Esophagus muscularis mucosa (tissue), 3 donors: ENCODE results near the gene LOC128125822.

Experiments
- POLR2A ChIP-seq: fragments of 450-650 bp; IDR thresholded peaks from one replicate; pipeline ENCODE4 v1.6.1; 2017; ENCODE audit warnings: antibody characterized with exemption, moderate library complexity, mild to moderate bottlenecking, low read depth
- POLR2AphosphoS5 ChIP-seq, 2 donors: sonication (generic); formaldehyde crosslinking; IDR thresholded peaks; one replicate each; pipeline ENCODE4 v1.6.1; 2017; ENCODE audit warnings: antibody characterized with exemption in 2 of 2
- TF ChIP-seq, protein P1 (sequence below), 3 experiments: fragments of 200-600 bp in 2 of 3; fragments of 450-650 bp in 1 of 3; sonication (generic) in 2 of 3; IDR thresholded peaks; one replicate each; pipeline ENCODE4 v1.5.1; 2017 to 2019; ENCODE audit warnings: antibody characterized with exemption in 3 of 3, mild to moderate bottlenecking in 2 of 3, moderate library complexity in 1 of 3

DNA sequence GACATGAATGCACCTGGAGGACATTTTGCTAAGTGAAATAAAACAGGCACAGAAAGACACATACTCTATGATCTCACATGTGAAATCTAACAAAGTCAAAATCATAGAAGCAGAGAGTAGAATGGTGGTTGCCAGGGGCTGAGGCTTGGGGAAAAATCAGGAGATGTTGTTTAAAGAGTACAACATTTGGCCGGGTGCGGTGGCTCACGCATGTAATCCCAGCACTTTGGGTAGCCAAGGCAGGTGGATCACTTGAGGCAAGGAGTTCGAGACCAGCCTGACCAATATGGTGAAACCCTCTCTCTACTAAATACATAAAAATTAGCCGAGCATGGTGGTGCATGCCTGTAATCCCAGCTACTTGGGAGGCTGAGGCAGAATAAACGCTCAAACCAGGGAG lies 26.0 kb upstream of the LOC128125822 start:
- TF ChIP-seq, protein P1, sequence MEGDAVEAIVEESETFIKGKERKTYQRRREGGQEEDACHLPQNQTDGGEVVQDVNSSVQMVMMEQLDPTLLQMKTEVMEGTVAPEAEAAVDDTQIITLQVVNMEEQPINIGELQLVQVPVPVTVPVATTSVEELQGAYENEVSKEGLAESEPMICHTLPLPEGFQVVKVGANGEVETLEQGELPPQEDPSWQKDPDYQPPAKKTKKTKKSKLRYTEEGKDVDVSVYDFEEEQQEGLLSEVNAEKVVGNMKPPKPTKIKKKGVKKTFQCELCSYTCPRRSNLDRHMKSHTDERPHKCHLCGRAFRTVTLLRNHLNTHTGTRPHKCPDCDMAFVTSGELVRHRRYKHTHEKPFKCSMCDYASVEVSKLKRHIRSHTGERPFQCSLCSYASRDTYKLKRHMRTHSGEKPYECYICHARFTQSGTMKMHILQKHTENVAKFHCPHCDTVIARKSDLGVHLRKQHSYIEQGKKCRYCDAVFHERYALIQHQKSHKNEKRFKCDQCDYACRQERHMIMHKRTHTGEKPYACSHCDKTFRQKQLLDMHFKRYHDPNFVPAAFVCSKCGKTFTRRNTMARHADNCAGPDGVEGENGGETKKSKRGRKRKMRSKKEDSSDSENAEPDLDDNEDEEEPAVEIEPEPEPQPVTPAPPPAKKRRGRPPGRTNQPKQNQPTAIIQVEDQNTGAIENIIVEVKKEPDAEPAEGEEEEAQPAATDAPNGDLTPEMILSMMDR (IDR thresholded peaks at IDR 0.05): no peak
- TF ChIP-seq POLR2AphosphoS5 (IDR thresholded peaks at IDR 0.05) (no peak), POLR2A (no peak)
